ENCODE measurements around the gene NXPH1.

NXPH1 gene

GRCh38 chr7:8507566-8507965 is 74.2 kb downstream of the NXPH1 start:
- no peak for DNase-seq (ENCODE audit: low spot score)

- no peak for DNase-seq (ENCODE audit: low spot score)
Observed at GRCh38 chr7:8509621-8510020, 76.2 kb downstream of the NXPH1 start.

GRCh38 chr7:8511855-8512254 is 78.4 kb downstream of the NXPH1 start:
- no peak for DNase-seq (ENCODE audit: low spot score)

- DNase-seq (ENCODE audit: low spot score) = no peak
Observed at GRCh38 chr7:8514781-8515519, 81.5 kb downstream of the NXPH1 start.

- DNase-seq (ENCODE audit: low spot score) = no peak
Observed at GRCh38 chr7:8515640-8516185, 82.3 kb downstream of the NXPH1 start.

- no peak for DNase-seq (ENCODE audit: low spot score)
Observed at GRCh38 chr7:8516976-8517375, 83.6 kb downstream of the NXPH1 start.

GRCh38 chr7:8528311-8528710 is 94.9 kb downstream of the NXPH1 start:
- DNase-seq (ENCODE audit: low spot score) = no peak

GRCh38 chr7:8531991-8532515 is 98.6 kb downstream of the NXPH1 start:
- no peak for DNase-seq (ENCODE audit: low spot score)

GRCh38 chr7:8536431-8536830 is 103.0 kb downstream of the NXPH1 start:
- no peak for DNase-seq (ENCODE audit: low spot score)

GRCh38 chr7:8549046-8549445 is 115.6 kb downstream of the NXPH1 start:
- no peak for DNase-seq (ENCODE audit: low spot score)

- no peak for DNase-seq (ENCODE audit: low spot score)
Observed at GRCh38 chr7:8560501-8560900, 127.1 kb downstream of the NXPH1 start.

- no peak for DNase-seq (ENCODE audit: low spot score)
Observed at GRCh38 chr7:8561449-8561848, 128.0 kb downstream of the NXPH1 start.

GRCh38 chr7:8564281-8564680 is 130.9 kb downstream of the NXPH1 start:
- no peak for DNase-seq (ENCODE audit: low spot score)

GRCh38 chr7:8566016-8566415 is 132.6 kb downstream of the NXPH1 start:
- DNase-seq (ENCODE audit: low spot score) = no peak

- no peak for DNase-seq (ENCODE audit: low spot score)
Observed at GRCh38 chr7:8567626-8568025, 134.2 kb downstream of the NXPH1 start.

- no peak for DNase-seq (ENCODE audit: low spot score)
Observed at GRCh38 chr7:8579661-8580194, 146.3 kb downstream of the NXPH1 start.

GRCh38 chr7:8581842-8582241 is 148.4 kb downstream of the NXPH1 start:
- no peak for DNase-seq (ENCODE audit: low spot score)

GRCh38 chr7:8582728-8583127 is 149.3 kb downstream of the NXPH1 start:
- DNase-seq (ENCODE audit: low spot score) = no peak

GRCh38 chr7:8585591-8585990 is 152.2 kb downstream of the NXPH1 start:
- no peak for DNase-seq (ENCODE audit: low spot score)

GRCh38 chr7:8590225-8590624 is 156.8 kb downstream of the NXPH1 start:
- DNase-seq (ENCODE audit: low spot score) = no peak

GRCh38 chr7:8590791-8591190 is 157.4 kb downstream of the NXPH1 start:
- no peak for DNase-seq (ENCODE audit: low spot score)

GRCh38 chr7:8591289-8591688 is 157.9 kb downstream of the NXPH1 start:
- no peak for DNase-seq (ENCODE audit: low spot score)

GRCh38 chr7:8592167-8592566 is 158.8 kb downstream of the NXPH1 start:
- no peak for DNase-seq (ENCODE audit: low spot score)

GRCh38 chr7:8594115-8594514 is 160.7 kb downstream of the NXPH1 start:
- no peak for DNase-seq (ENCODE audit: low spot score)
